Anterior cingulate cortex (tissue), 58 donors: ENCODE measurements around the gene PAPPA2.

Experiments
- DNase-seq, 58 donors: peaks; one replicate each; lab custom pipeline; 2025; lab: John Stamatoyannopoulos, UW

Gene PAPPA2

GRCh38 chr1:176795929-176796328, 333.0 kb downstream of the PAPPA2 start:
- peak in 1 of 58 donors; percentile 6 for DNase-seq

GRCh38 chr1:176796583-176796982, 333.6 kb downstream of the PAPPA2 start:
- DNase-seq, result no peak

DNA sequence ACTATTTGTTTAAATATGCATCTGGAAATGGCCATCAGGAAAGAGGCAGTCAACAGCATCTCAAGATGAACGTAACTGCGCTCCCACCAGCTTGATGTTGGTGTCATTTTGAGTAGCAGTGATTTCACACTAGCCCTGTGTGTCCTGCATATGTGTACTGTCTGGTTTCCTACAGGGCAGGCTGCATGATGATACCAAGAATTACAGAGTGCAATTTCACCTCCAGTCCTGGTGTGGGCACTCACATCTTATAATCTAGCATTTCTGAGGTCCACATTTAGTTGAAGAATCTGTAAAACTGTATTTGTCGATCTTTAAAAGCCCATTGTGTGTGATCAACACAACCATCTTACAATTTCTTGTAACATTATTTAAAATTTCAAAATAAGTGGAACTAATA, 336.4 kb downstream of the PAPPA2 start:
- no peak for DNase-seq

- no peak for DNase-seq
Observed at GRCh38 chr1:176800978-176801513, 338.1 kb downstream of the PAPPA2 start.

- DNase-seq, result peak in 22 of 58 donors; percentile 2 to 54 (median 16)
Observed at GRCh38 chr1:176801514-176802020, 338.6 kb downstream of the PAPPA2 start.

DNA sequence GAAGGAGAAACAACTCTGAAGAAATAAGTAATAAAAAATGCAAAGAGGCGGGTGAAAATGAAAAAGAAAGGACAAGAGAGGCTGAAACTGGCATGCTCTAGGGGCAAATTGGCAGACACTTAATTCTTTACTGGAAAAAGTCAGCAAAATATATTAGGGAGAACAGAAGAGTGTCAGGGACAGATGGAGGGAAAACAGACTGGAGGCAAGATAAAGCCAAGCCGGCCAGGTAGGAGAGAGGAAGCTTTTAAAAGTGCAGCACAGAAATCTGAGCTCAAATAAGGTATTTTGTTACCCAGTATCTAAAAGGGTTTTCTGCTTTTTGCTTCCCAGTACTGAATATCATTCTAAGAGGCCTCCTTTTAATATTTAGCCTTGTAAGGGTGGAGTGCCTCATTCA, 339.3 kb downstream of the PAPPA2 start:
- DNase-seq, result no peak

- DNase-seq, result no peak
Observed at GRCh38 chr1:176803042-176803441, 340.1 kb downstream of the PAPPA2 start.

DNA sequence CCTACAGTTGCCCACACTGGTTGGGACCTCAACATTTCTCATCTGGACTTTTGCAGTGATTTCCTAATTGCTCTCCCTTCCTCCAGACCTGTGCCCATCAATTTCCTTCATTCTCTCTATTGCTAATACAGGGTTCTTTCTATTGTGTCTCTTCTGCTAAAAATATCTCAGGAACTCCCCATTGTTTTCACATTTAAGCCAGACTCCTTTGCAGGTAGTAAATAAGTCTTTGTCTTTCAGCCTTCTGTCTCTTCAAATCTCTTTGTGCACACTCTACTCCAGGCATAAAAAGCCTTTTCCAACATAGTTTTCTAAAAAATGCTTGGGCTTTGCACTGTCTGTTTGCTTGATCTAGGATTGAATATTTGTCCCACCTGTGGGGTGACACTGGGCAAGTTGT, 340.6 kb downstream of the PAPPA2 start:
- no peak for DNase-seq

DNA sequence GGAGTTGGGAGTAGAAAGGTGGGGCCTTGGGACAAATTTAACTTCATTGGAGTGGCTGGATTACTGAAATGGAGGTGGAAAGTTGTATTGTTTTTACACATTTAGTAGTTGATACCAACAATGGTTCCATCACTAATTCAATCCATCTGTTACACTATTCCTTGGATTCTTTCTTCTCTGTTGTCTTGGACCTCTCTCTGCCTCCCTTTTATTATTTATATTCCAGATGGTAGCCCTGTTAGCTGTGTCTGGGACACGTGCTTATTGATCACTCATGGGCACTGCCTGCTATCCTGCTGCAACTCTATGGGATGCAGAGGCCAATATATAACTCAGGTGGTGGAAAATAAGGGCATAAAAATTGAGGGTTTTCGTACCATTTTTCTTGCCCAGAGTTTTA, 346.3 kb downstream of the PAPPA2 start:
- DNase-seq, result no peak

DNA sequence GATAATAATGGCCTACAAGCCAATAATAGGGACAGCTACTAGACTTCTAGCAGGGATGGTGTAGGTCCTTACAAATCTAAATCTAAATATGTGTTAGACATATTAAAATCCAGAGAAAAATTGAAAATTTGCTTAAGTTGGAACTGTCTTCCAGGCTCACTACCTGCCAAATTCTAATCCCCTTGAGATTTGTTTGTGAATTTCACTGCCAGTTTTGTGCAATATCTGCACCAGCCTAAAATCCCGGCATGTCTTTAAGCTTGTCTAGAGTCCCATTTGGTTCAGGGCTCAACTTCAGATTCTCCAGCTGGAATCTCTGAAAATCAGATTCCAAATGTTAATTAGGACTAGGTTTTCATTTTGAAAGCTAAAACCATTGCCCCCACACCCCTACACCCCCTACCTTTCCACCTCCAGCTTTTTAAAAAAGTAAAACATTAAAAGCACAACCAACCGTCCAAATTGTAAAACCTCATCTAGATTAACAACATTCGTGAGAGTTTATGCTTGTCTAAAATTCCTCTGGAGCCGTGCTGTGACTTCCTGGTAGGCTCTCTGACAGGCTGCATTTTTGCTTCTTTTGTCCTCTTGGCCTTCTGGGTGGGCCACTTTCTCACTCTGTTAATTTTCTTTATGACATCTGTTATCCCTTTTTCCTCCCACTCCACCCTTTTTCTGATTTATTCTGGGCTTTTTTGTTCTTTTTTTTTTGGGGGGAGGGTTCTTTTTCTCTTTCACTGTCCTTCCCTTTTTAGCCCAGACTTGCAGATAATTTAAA, 348.7 kb downstream of the PAPPA2 start:
- DNase-seq, result no peak

- no peak for DNase-seq
Observed at GRCh38 chr1:176815621-176816020, 352.6 kb downstream of the PAPPA2 start.

DNA sequence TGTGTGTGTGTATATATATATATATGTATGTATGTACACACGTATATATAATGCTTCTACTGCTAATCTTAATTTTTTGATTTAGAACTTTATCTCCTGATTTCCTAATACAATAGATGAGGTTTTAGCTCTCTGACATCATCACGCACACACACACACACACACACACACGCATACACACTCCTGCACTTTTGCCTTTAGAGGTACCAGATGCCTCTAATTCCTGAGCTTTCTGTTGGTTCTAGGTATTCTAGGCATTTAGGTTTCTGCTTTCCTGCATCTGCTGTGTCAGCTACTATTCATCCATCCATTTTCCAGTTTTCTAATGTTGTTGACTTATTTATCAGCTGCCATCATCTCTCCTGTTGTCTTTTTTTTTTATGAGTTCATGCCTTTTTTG, 353.3 kb downstream of the PAPPA2 start:
- no peak for DNase-seq

DNA sequence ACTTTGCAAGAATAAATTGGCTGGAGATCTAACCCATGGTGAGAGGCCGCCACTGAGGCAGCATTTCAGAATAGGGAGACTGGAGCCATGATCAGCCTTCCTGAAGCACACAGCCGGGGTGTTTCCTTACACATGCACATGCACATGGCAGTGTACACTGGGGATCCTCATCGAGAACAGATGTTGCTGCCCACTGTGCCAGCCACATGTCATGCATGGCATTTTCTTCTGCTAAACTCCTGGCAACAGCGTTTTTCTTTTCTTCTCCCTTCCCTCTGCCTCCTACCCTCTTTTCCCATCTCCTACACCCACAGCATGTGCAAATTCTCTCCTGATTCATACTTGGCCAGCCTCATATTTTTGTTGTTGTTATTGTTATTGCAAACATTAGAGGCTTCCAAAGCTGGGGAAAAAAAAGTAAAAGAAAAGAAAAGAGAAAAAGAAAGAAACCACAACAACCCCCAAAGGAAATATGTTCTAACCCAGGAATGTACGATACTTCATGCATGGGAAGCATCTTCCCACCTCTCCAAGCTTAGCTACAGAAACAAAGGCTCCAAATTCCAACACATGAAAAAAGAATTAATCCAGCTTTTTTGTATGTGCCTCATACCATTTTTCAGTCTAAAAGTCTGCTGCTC, 357.5 kb downstream of the PAPPA2 start:
- peak in 4 of 58 donors; percentile 5 to 19 (median 8) for DNase-seq

DNA sequence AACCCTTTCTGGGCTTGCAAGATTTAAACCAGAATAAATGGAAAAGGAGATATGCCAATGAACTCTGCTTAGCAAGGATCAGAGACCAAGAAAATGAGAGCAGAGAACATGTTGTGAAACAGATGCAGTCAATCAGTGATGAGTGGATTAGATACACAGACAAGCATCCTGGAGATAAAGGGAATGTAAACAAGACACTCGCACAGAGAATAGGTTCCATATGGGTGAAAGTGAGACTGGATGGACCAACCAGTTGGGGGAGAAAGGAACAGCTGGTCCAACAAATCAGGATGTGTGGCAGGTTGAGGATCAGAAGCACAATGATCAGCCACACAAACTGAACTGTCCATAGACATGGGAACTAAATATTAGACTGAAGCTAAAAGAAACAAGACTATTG, 363.3 kb downstream of the PAPPA2 start:
- no peak for DNase-seq

DNA sequence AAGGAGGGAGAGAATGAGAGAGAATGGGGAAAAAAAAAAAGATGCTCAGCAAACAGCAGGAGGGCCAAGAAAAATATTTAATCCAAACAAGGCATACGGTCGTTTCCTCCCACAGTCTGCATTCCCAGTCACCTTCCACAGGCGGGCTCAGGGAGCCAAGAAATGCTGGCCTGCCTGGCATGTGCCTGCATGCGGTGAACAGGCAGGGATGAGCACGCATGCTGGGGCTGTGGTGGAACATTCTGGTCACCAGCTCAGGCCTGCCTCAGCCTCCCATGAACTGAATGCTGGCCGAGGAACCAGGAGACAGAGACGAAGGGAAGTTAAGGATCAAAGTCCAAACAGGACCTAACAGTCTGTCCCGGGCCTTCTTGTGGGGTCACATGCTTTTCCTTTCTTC, 366.3 kb downstream of the PAPPA2 start:
- no peak for DNase-seq

- no peak for DNase-seq
Observed at GRCh38 chr1:176831150-176831549, 368.2 kb downstream of the PAPPA2 start.

GRCh38 chr1:176837708-176838107, 374.7 kb downstream of the PAPPA2 start:
- DNase-seq, result no peak

DNA sequence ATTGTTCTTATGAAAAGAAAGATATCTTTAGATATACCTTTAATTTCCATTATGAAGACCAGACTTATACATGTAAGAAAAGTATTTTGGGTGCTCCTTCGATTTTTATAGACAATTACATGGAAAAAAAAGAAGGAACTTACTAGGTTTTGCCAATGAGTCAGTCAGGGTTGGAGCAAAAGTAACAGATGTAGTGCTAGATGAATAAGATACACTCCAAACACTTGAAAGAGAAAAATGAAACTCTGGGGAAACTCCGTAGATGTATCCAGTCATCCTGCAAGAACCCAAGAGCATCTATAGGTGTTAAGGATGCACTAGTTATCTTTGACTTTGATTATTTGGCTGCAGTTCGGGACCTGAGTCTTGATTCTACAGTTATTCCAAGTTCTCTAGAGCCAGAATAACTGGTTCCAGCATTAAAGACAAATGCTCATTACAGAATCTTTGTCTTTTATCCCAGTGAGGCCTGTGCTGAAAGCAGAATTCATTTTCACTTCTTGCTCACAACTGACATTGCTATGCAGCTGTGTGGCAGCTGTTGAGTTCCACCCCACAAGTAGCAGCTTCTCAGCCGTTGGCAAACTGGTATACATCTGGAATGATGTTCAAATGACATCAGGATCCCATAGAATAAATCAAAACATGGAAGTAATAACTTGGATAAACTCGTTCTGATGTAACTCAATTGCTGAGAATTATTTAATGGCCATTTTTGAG, 375.5 kb downstream of the PAPPA2 start:
- DNase-seq, result no peak

- no peak for DNase-seq
Observed at GRCh38 chr1:176839216-176839615, 376.2 kb downstream of the PAPPA2 start.

DNA sequence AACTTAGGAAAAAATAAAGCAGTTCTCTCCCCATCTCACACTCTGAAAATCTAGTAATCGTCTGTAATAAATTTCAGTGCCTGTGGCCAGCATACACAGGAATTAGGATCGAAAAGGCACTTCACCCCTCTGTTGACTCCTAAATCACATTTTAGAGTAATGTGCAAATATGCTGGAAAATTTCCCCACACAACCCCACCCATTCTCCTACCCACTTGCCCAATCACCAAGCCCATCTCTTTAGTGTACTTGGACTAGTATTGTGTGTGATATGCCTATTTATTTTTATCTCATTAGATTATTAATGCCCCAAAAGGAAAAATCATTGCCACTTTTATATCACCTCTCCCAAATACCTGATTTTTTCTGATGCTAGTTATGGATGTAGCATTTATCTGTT, 378.3 kb downstream of the PAPPA2 start:
- DNase-seq, result no peak
